Neural progenitor cell (in vitro differentiated cells): ENCODE measurements around the gene POU6F1. TPM values are rescaled to one million over a fixed set of nuclear protein-coding genes. Genes with fewer than 3 reads are reported as not detected.

ENCODE experiments used
- DNase-seq: peaks from one replicate; pipeline ENCODE4 v3.0.0-alpha.2; 2016; ENCODE audit warnings: low spot score
- H2AFZ ChIP-seq: fragments of 200-600 bp; sonication (generic); replicated peaks from 2 replicates; pipeline ENCODE4 v1.6.1; 2016; ENCODE audit warnings: antibody characterized with exemption
- H3F3A ChIP-seq: fragments of 200-600 bp; sonication (generic); 2 replicates; pipeline ENCODE4 v1.6.1; 2016; ENCODE audit warnings: antibody characterized with exemption, low read depth
- H3K27ac ChIP-seq: fragments of 200-600 bp; sonication (generic); 2 replicates; pipeline ENCODE4 v1.5.1; 2016; ENCODE audit warnings: mild to moderate bottlenecking
- H3K27me3 ChIP-seq: fragments of 200-600 bp; sonication (generic); 2 replicates; pipeline ENCODE4 v1.6.1; 2016; ENCODE audit warnings: mild to moderate bottlenecking, moderate library complexity
- H3K36me3 ChIP-seq: fragments of 200-600 bp; sonication (generic); 2 replicates; pipeline ENCODE4 v1.5.1; 2016
- H3K4me1 ChIP-seq: fragments of 200-600 bp; sonication (generic); 2 replicates; pipeline ENCODE4 v1.6.1; 2016; ENCODE audit warnings: mixed run types
- H3K4me2 ChIP-seq: fragments of 200-600 bp; sonication (generic); 2 replicates; pipeline ENCODE4 v1.6.1; 2016
- H3K4me3 ChIP-seq: fragments of 200-600 bp; sonication (generic); 2 replicates; pipeline ENCODE4 v1.5.1; 2016
- H3K79me2 ChIP-seq: fragments of 200-600 bp; sonication (generic); 2 replicates; pipeline ENCODE4 v1.6.1; 2016; ENCODE audit warnings: low read depth
- H3K9ac ChIP-seq: fragments of 200-600 bp; sonication (generic); 2 replicates; pipeline ENCODE4 v1.6.1; 2016
- H3K9me3 ChIP-seq: fragments of 200-600 bp; sonication (generic); 2 replicates; pipeline ENCODE4 v1.5.1; 2016; ENCODE audit warnings: low read depth
- H4K20me1 ChIP-seq: fragments of 200-600 bp; sonication (generic); 2 replicates; pipeline ENCODE4 v1.6.1; 2016; ENCODE audit warnings: low read depth
- H3K27ac Mint-ChIP-seq: 3 replicates; pipeline ENCODE4 v1.8.0; 2021; ENCODE audit warnings: mixed read lengths
- H3K27me3 Mint-ChIP-seq: 2 replicates; pipeline ENCODE4 v1.8.0; 2022; ENCODE audit warnings: low read depth, mild to moderate bottlenecking, inconsistent platforms, moderate library complexity, mixed read lengths; ENCODE audit not compliant: insufficient read depth
- H3K36me3 Mint-ChIP-seq: 3 replicates; pipeline ENCODE4 v1.8.0; 2021; ENCODE audit warnings: mixed read lengths
- H3K4me1 Mint-ChIP-seq: 3 replicates; pipeline ENCODE4 v1.8.0; 2021; ENCODE audit warnings: mixed read lengths
- H3K4me3 Mint-ChIP-seq: 3 replicates; pipeline ENCODE4 v1.8.0; 2021; ENCODE audit warnings: mild to moderate bottlenecking, moderate library complexity, mixed read lengths
- H3K9me3 Mint-ChIP-seq: 3 replicates; pipeline ENCODE4 v1.8.0; 2020; ENCODE audit warnings: mixed read lengths
- EZH2 ChIP-seq: fragments of 200-600 bp; sonication (generic); IDR thresholded peaks from 2 replicates; pipeline ENCODE4 v1.6.1; 2017; ENCODE audit warnings: antibody characterized with exemption, mild to moderate bottlenecking, moderate library complexity
- EZH2phosphoT487 ChIP-seq: fragments of 200-600 bp; sonication (generic); IDR thresholded peaks from 2 replicates; pipeline ENCODE4 v1.6.1; 2017; ENCODE audit warnings: antibody characterized with exemption
- total RNA-seq: library from RNA; depleted of rRNA; stranded (reverse); fragments of >200 nt; gene quantifications from 2 replicates; pipeline ENCODE4 v1.2.3, GENCODE V29; 2015; ENCODE audit warnings: low replicate concordance
- TF ChIP-seq, protein P1 (sequence below): fragments of 200-600 bp; sonication (generic); IDR thresholded peaks from 2 replicates; pipeline ENCODE4 v1.5.1; 2017; ENCODE audit warnings: antibody characterized with exemption, mild to moderate bottlenecking

The POU6F1 gene
- total RNA-seq, 1 donor from 2014 or later: 1.6 TPM

GRCh38 chr12:51214895-51215294, 3.0 kb downstream of the POU6F1 start:
- Histone ChIP-seq H3K4me2 (no peak overlapping the region), H3K79me2 (no peaks in the 10 kb centered on the region), H3K9ac (no peak overlapping the region), H3K36me3 (no peaks in the 10 kb centered on the region), H3K9me3 (no peaks in the 10 kb centered on the region), H4K20me1 (no peaks in the 10 kb centered on the region), H2AFZ (no peak overlapping the region), H3K27ac (no peak overlapping the region), H3K4me3 (no peak overlapping the region), H3K4me1 (peaks cover 16% of the 10 kb centered on the region), H3K27me3 (peaks cover 12% of the 10 kb centered on the region), H3F3A (peaks cover 34% of the 10 kb centered on the region)
- TF ChIP-seq EZH2 (no peak), EZH2phosphoT487 (no peak)
- TF ChIP-seq, protein P1, sequence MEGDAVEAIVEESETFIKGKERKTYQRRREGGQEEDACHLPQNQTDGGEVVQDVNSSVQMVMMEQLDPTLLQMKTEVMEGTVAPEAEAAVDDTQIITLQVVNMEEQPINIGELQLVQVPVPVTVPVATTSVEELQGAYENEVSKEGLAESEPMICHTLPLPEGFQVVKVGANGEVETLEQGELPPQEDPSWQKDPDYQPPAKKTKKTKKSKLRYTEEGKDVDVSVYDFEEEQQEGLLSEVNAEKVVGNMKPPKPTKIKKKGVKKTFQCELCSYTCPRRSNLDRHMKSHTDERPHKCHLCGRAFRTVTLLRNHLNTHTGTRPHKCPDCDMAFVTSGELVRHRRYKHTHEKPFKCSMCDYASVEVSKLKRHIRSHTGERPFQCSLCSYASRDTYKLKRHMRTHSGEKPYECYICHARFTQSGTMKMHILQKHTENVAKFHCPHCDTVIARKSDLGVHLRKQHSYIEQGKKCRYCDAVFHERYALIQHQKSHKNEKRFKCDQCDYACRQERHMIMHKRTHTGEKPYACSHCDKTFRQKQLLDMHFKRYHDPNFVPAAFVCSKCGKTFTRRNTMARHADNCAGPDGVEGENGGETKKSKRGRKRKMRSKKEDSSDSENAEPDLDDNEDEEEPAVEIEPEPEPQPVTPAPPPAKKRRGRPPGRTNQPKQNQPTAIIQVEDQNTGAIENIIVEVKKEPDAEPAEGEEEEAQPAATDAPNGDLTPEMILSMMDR: no peak
- H3K4me1 Mint-ChIP-seq: peaks cover 14% of the 10 kb centered on the region
- H3K4me3 Mint-ChIP-seq: no peak overlapping the region
- H3K27ac Mint-ChIP-seq: no peak overlapping the region
- no peak for DNase-seq
- H3K9me3 Mint-ChIP-seq: no peaks in the 10 kb centered on the region
- H3K36me3 Mint-ChIP-seq: no peaks in the 10 kb centered on the region
- H3K27me3 Mint-ChIP-seq: peaks cover 4% of the 10 kb centered on the region

- no peak overlapping the region for H3K4me3 Mint-ChIP-seq
- Histone ChIP-seq H3K4me3 (no peak overlapping the region), H3K4me1 (no peaks in the 10 kb centered on the region), H3K9ac (no peak overlapping the region), H3F3A (peaks cover 3% of the 10 kb centered on the region), H2AFZ (no peak overlapping the region), H3K27ac (no peak overlapping the region), H3K36me3 (no peaks in the 10 kb centered on the region), H3K27me3 (no peaks in the 10 kb centered on the region), H3K9me3 (no peaks in the 10 kb centered on the region), H4K20me1 (no peaks in the 10 kb centered on the region), H3K4me2 (no peak overlapping the region), H3K79me2 (no peaks in the 10 kb centered on the region)
- H3K27ac Mint-ChIP-seq: no peak overlapping the region
- no peaks in the 10 kb centered on the region for H3K36me3 Mint-ChIP-seq
- H3K9me3 Mint-ChIP-seq: no peaks in the 10 kb centered on the region
- TF ChIP-seq, protein P1: no peak
- TF ChIP-seq EZH2 (no peak), EZH2phosphoT487 (no peak)
- H3K27me3 Mint-ChIP-seq: peaks cover 8% of the 10 kb centered on the region
- DNase-seq: no peak
- H3K4me1 Mint-ChIP-seq: no peaks in the 10 kb centered on the region
These were observed 7.0 kb downstream of the POU6F1 start for GRCh38 chr12:51210690-51211395.

DNA sequence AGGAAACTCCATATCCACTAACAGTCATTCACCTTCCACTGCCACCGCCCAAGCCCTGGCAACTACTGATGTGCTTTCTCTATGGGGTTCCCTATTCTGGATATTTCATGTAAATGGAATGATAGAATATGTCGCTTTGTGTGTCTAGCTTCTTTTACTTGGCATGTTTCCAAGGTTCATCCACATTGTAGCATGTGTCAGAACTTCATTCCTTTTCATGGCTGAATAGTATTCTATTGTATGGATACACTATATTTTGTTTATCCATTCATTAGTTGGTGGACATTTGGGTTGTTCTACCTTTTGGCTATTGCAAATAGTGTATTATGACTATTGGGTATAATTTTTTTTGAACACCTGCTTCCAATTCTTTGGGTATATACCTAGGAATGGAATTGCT, 8.6 kb downstream of the POU6F1 start:
- Mint-ChIP-seq H3K4me3 (no peak overlapping the region), H3K27me3 (peaks cover 6% of the 10 kb centered on the region), H3K27ac (no peak overlapping the region), H3K9me3 (no peaks in the 10 kb centered on the region), H3K36me3 (no peaks in the 10 kb centered on the region), H3K4me1 (peaks cover 3% of the 10 kb centered on the region)
- H3K4me3 ChIP-seq: no peak overlapping the region
- no peaks in the 10 kb centered on the region for H3K4me1 ChIP-seq
- no peaks in the 10 kb centered on the region for H4K20me1 ChIP-seq
- H3K36me3 ChIP-seq: no peaks in the 10 kb centered on the region
- H3K79me2 ChIP-seq: no peaks in the 10 kb centered on the region
- DNase-seq: no peak
- TF ChIP-seq, protein P1: no peak
- TF ChIP-seq EZH2phosphoT487 (no peak), EZH2 (no peak)
- no peak overlapping the region for H3K9ac ChIP-seq
- no peaks in the 10 kb centered on the region for H3K27me3 ChIP-seq
- H3K4me2 ChIP-seq: no peak overlapping the region
- no peaks in the 10 kb centered on the region for H3K9me3 ChIP-seq
- no peaks in the 10 kb centered on the region for H3F3A ChIP-seq
- no peak overlapping the region for H2AFZ ChIP-seq
- H3K27ac ChIP-seq: no peak overlapping the region
